Right atrium auricular region (tissue), 2 donors: Measurements from ENCODE around the gene C1orf115. TPM values are rescaled to one million over a fixed set of nuclear protein-coding genes. Genes with fewer than 3 reads are reported as not detected.
"Not testable (repeated sequence)": the region's sequence is repeated elsewhere in the genome, so short reads cannot be mapped to it uniquely, and the experiment has no call there.

Source experiments
- DNase-seq: peaks from one replicate; pipeline ENCODE4 v3.0.0-alpha.2; 2019; ENCODE audit warnings: low spot score
- H3K27ac ChIP-seq, 2 donors: fragments of 200-600 bp; sonication (generic); 1 replicate in 1 of 2; 2 replicates in 1 of 2; pipeline ENCODE4 v1.5.1; 2016 to 2019
- H3K27me3 ChIP-seq, 2 donors: fragments of 200-600 bp; sonication (generic); one replicate each; pipeline versions ENCODE4 v1.5.1 to v1.6.0; 2017 to 2019
- H3K36me3 ChIP-seq: fragments of 200-600 bp; sonication (generic); one replicate; pipeline ENCODE4 v1.5.1; 2016
- H3K4me1 ChIP-seq, 2 donors: fragments of 200-600 bp; sonication (generic); one replicate each; pipeline versions ENCODE4 v1.5.1 to v1.6.0; 2017 to 2019
- H3K4me3 ChIP-seq, 2 donors: fragments of 200-600 bp; sonication (generic); 1 replicate in 1 of 2; 2 replicates in 1 of 2; pipeline ENCODE4 v1.5.1; 2017 to 2019; ENCODE audit warnings: mild to moderate bottlenecking in 1 of 2, moderate library complexity in 1 of 2
- H3K9me3 ChIP-seq, 2 donors: fragments of 200-600 bp; sonication (generic); one replicate each; pipeline ENCODE4 v1.5.1; 2019
- CTCF ChIP-seq, 2 donors: fragments of 200-600 bp; sonication (generic); IDR thresholded peaks; one replicate each; pipeline ENCODE4 v1.5.1; 2019; ENCODE audit warnings: antibody characterized with exemption in 2 of 2
- total RNA-seq, 2 donors: library from RNA; depleted of rRNA; stranded (reverse); fragments of >200 nt; gene quantifications; one replicate each; pipeline ENCODE4 v1.1.0, GENCODE V29; 2016

The C1orf115 gene
- total RNA-seq, 2 donors from 2014 or later, result 19.2 to 19.8 TPM

GRCh38 chr1:220707160-220707559, 17.0 kb downstream of the C1orf115 start:
- TF ChIP-seq CTCF (IDR thresholded peaks at IDR 0.05), result no peak
- Histone ChIP-seq H3K27ac (no peak overlapping the region), H3K36me3 (no peaks in the 10 kb centered on the region), H3K4me1 (peaks cover 0 to 21% of the 10 kb centered on the region in 2 donors), H3K9me3 (no peaks in the 10 kb centered on the region), H3K4me3 (no peak overlapping the region), H3K27me3 (no peaks in the 10 kb centered on the region)
- no peak for DNase-seq

- H3K27ac ChIP-seq, result no peak overlapping the region
- peaks cover 0 to 10% of the 10 kb centered on the region in 2 donors for H3K4me1 ChIP-seq
- TF ChIP-seq CTCF (IDR thresholded peaks at IDR 0.05), result no peak
- H3K9me3 ChIP-seq, result no peaks in the 10 kb centered on the region
- no peak overlapping the region for H3K4me3 ChIP-seq
- no peaks in the 10 kb centered on the region for H3K27me3 ChIP-seq
- no peak for DNase-seq
- no peaks in the 10 kb centered on the region for H3K36me3 ChIP-seq
Measured at GRCh38 chr1:220708244-220708643, 18.1 kb downstream of the C1orf115 start.

GRCh38 chr1:220708936-220709801, 19.0 kb downstream of the C1orf115 start:
- TF ChIP-seq CTCF (IDR thresholded peaks at IDR 0.05), result no peak
- Histone ChIP-seq H3K27me3 (no peaks in the 10 kb centered on the region), H3K4me3 (no peak overlapping the region), H3K36me3 (no peaks in the 10 kb centered on the region), H3K4me1 (peaks cover 0 to 7% of the 10 kb centered on the region in 2 donors), H3K9me3 (no peaks in the 10 kb centered on the region), H3K27ac (no peak overlapping the region)
- no peak for DNase-seq

GRCh38 chr1:220710333-220710732, 20.2 kb downstream of the C1orf115 start:
- H3K9me3 ChIP-seq, result no peaks in the 10 kb centered on the region
- no peaks in the 10 kb centered on the region for H3K36me3 ChIP-seq
- no peak overlapping the region for H3K27ac ChIP-seq
- TF ChIP-seq CTCF (IDR thresholded peaks at IDR 0.05), result no peak
- DNase-seq, result no peak
- peaks cover 0 to 7% of the 10 kb centered on the region in 2 donors for H3K4me1 ChIP-seq
- H3K27me3 ChIP-seq, result no peaks in the 10 kb centered on the region
- H3K4me3 ChIP-seq, result no peak overlapping the region

- H3K9me3 ChIP-seq, result no peaks in the 10 kb centered on the region
- H3K4me1 ChIP-seq, result no peaks in the 10 kb centered on the region
- no peak for DNase-seq
- no peaks in the 10 kb centered on the region for H3K36me3 ChIP-seq
- no peaks in the 10 kb centered on the region for H3K27me3 ChIP-seq
- no peak overlapping the region for H3K27ac ChIP-seq
- TF ChIP-seq CTCF (IDR thresholded peaks at IDR 0.05), result no peak
- no peak overlapping the region for H3K4me3 ChIP-seq
Measured at GRCh38 chr1:220711056-220711809, 21.1 kb downstream of the C1orf115 start.

DNA sequence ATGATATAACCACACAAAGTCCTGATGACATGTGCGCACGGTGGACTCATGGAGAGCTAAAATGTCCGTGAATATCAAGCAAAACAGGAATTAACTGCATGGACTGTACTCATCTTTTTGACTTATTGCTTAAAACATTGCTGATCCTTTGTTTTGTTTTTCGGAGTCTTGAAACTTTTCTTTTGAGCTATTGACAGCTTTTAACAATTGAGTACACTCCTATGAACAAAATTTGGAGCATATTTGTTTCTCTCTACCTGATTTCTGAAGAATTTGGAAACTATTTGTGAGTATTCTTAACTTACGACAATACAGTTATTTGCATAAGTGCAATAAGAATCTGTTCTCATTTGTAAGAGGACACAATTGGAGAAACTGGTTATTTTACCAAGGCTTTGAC, 25.8 kb downstream of the C1orf115 start:
- H3K27me3 ChIP-seq, H3K36me3 ChIP-seq, H3K27ac ChIP-seq, H3K4me3 ChIP-seq, DNase-seq, H3K9me3 ChIP-seq, H3K4me1 ChIP-seq: not testable (repeated sequence)
